Measurements from ENCODE around the gene AFF1.

AFF1 gene

GRCh38 chr4:87116231-87116630, 181.4 kb downstream of the AFF1 start:
- TF ChIP-seq, protein P1, sequence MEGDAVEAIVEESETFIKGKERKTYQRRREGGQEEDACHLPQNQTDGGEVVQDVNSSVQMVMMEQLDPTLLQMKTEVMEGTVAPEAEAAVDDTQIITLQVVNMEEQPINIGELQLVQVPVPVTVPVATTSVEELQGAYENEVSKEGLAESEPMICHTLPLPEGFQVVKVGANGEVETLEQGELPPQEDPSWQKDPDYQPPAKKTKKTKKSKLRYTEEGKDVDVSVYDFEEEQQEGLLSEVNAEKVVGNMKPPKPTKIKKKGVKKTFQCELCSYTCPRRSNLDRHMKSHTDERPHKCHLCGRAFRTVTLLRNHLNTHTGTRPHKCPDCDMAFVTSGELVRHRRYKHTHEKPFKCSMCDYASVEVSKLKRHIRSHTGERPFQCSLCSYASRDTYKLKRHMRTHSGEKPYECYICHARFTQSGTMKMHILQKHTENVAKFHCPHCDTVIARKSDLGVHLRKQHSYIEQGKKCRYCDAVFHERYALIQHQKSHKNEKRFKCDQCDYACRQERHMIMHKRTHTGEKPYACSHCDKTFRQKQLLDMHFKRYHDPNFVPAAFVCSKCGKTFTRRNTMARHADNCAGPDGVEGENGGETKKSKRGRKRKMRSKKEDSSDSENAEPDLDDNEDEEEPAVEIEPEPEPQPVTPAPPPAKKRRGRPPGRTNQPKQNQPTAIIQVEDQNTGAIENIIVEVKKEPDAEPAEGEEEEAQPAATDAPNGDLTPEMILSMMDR (IDR thresholded peaks at IDR 0.05; ENCODE audit: insufficient read depth, low read length, missing control alignments): no peak
- H3K4me3 ChIP-seq (ENCODE audit: low read depth, low read length): no peak overlapping the region
- CTCF ChIA-PET: interaction anchor here (1.0 to 5.4 kb wide), 3 partner anchors 23 to 194 kb away, joined by 3 to 24 read pairs (median 5); no protein-coding TSS in a partner anchor
- POLR2A ChIA-PET: no interaction called here
- no peak for DNase-seq (ENCODE audit: low read depth, low spot score)

DNA sequence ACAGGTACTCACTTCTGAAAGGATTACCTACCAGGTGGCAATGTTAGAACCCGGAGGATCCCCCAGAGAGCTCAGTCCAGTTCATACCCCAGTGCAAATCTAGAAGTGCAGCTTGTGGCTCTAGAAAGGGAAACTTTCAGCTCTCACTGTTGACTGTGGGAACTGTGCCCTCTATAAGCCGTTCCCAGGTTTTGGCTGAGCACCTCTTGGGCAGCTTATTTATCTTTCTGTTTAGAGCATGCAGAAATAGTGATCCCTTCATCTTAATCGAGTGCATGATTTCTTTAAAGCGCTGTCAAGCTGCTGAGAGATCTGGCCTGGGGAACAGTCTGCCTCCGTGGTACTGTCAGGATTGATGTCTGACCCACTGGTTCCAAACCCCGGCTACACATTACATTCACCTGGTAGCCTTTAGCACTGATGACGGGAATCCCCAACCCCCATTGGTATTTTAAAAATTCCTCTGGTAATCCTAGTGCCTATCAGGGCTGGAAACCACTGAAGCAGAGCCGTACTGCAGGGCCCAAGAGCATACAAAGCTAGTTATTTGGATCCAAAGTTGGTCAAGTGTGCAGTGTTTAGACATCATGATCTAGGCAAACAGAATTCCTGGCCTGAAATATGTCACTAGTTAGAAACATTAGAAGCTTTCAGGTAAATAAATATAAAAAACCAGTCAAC, 182.4 kb downstream of the AFF1 start:
- DNase-seq (ENCODE audit: low read depth, low spot score): no peak
- ChIA-PET CTCF (interaction anchor here (0.9 to 5.4 kb wide), 4 partner anchors 24 to 195 kb away, joined by 3 to 24 read pairs (median 4); no protein-coding TSS in a partner anchor), POLR2A (no interaction called here)
- H3K4me3 ChIP-seq (ENCODE audit: low read depth, low read length): no peak overlapping the region
- TF ChIP-seq, protein P1 (IDR thresholded peaks at IDR 0.05; ENCODE audit: insufficient read depth, low read length, missing control alignments): no peak

- no peak for DNase-seq (ENCODE audit: low read depth, low spot score)
- ChIA-PET CTCF (interaction anchor here (1.3 to 5.4 kb wide), 2 partner anchors 15 to 195 kb away, joined by 3 to 24 read pairs; no protein-coding TSS in a partner anchor), POLR2A (no interaction called here)
These were observed 182.9 kb downstream of the AFF1 start for GRCh38 chr4:87117732-87118075.

DNA sequence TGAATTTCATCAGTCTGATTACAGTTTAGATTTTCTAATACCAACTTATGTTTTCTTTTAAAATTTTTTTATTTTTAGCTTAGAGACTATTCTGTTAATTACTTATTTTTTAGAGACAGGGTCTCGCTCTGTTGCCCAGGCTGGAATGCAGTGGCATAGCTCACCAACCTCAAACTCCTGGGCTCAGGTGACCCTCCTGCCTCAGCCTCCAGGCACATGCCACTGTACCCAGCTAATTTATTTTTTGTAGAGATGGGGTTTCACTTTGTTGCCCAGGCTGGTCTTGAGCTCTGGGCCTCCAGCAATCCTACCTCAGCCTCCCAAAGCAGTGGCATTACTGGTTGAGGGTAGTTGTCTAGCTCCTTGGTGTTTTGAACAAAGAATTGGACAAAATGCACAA, 183.6 kb downstream of the AFF1 start:
- CTCF ChIA-PET: interaction anchor here (0.6 to 5.4 kb wide), 4 partner anchors 8 to 196 kb away, joined by 3 to 24 read pairs (median 4); partner anchors contain the start of gene KLHL8
- H3K4me3 ChIP-seq (ENCODE audit: low read depth, low read length): no peak overlapping the region
- no peak for DNase-seq (ENCODE audit: low read depth, low spot score)
- POLR2A ChIA-PET: no interaction called here
- TF ChIP-seq, protein P1 (IDR thresholded peaks at IDR 0.05; ENCODE audit: insufficient read depth, low read length, missing control alignments): no peak

More at GRCh38 chr4:87117732-87118075, 182.9 kb downstream of the AFF1 start:
- TF ChIP-seq, protein P1 (IDR thresholded peaks at IDR 0.05; ENCODE audit: insufficient read depth, low read length, missing control alignments): no peak
- H3K4me3 ChIP-seq (ENCODE audit: low read depth, low read length): no peak overlapping the region

- DNase-seq (ENCODE audit: low read depth, low spot score): no peak
- H3K4me3 ChIP-seq (ENCODE audit: low read depth, low read length): no peak overlapping the region
- POLR2A ChIA-PET: no interaction called here
- TF ChIP-seq, protein P1 (IDR thresholded peaks at IDR 0.05; ENCODE audit: insufficient read depth, low read length, missing control alignments): no peak
- CTCF ChIA-PET: interaction anchor here (0.6 to 5.4 kb wide), 4 partner anchors 9 to 196 kb away, joined by 3 to 24 read pairs (median 4); partner anchors contain the start of gene KLHL8
These were observed 184.0 kb downstream of the AFF1 start for GRCh38 chr4:87118826-87119225.

DNA sequence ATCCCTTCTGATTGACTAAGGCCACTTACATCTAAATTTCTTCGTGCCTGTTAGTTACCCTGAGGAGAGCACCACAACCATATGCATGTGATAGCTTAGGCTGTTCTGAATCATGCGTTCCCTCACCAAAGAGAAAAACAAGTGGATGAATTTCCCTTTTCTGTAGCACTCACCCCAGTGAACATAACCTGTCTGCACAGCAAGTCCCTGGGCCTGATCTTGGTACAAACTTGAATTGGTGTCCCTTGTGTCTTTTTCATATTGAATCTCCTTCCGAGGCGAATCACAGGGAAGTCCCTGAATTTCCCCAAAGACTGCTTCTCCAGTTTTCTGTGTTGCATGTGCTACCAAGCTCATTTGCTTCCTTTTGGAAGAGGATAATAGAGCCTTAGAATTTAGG, 185.2 kb downstream of the AFF1 start:
- DNase-seq (ENCODE audit: low read depth, low spot score): no peak
- TF ChIP-seq, protein P1 (IDR thresholded peaks at IDR 0.05; ENCODE audit: insufficient read depth, low read length, missing control alignments): no peak
- CTCF ChIA-PET: interaction anchor here (1.0 to 5.4 kb wide), 2 partner anchors 32 to 197 kb away, joined by 3 to 24 read pairs; no protein-coding TSS in a partner anchor
- H3K4me3 ChIP-seq (ENCODE audit: low read depth, low read length): no peak overlapping the region
- POLR2A ChIA-PET: no interaction called here
